ENCODE measurements around the gene CNTN6. TPM values are rescaled to one million over a fixed set of nuclear protein-coding genes. Genes with fewer than 3 reads are reported as not detected.

CNTN6 gene
- total RNA-seq = not detected

- H3K27ac Mint-ChIP-seq = no peak within 1 kb of the TSS
- peaks cover 2% of the 10 kb centered on the region for H3K9me3 Mint-ChIP-seq (ENCODE audit: low read depth)
- no peaks in the 10 kb centered on the region for H3K36me3 Mint-ChIP-seq (ENCODE audit: low read depth)
- DNase-seq (no peak), ATAC-seq (no peak)
- H3K4me3 Mint-ChIP-seq = no peak within 1 kb of the TSS
- ChIA-PET POLR2A (no interaction called here), CTCF (no interaction called here)
- H3K27me3 Mint-ChIP-seq = no peaks in the 10 kb centered on the region
- no peaks in the 10 kb centered on the region for H3K4me1 Mint-ChIP-seq
- intact Hi-C loops (cut with DNase I, micrococcal nuclease) = no loop called here
Observed at GRCh38 chr3:1092771-1093170, at the start of gene CNTN6. Gene CNTN6, plus strand, starts transcription at chr3:1093024. Its CDS starts 54,985 bp downstream, at chr3:1148009.

- CTCF ChIA-PET = no interaction called here
- Mint-ChIP-seq H3K4me1 (no peaks in the 10 kb centered on the region), H3K36me3 (ENCODE audit: low read depth) (no peaks in the 10 kb centered on the region), H3K4me3 (no peak overlapping the region), H3K27me3 (no peaks in the 10 kb centered on the region), H3K9me3 (ENCODE audit: low read depth) (peaks cover 4% of the 10 kb centered on the region), H3K27ac (no peak overlapping the region)
- intact Hi-C loops (cut with DNase I, micrococcal nuclease) = no loop called here
- POLR2A ChIA-PET = no interaction called here
- ATAC-seq (no peak), DNase-seq (no peak)
Observed at GRCh38 chr3:1048558-1048957, 44.3 kb upstream of the CNTN6 start.

GRCh38 chr3:1055870-1056269, 37.0 kb upstream of the CNTN6 start:
- no peak overlapping the region for H3K4me3 Mint-ChIP-seq
- no peaks in the 10 kb centered on the region for H3K36me3 Mint-ChIP-seq (ENCODE audit: low read depth)
- H3K27me3 Mint-ChIP-seq = no peaks in the 10 kb centered on the region
- CTCF ChIA-PET = no interaction called here
- no peaks in the 10 kb centered on the region for H3K4me1 Mint-ChIP-seq
- no peaks in the 10 kb centered on the region for H3K9me3 Mint-ChIP-seq (ENCODE audit: low read depth)
- intact Hi-C loops (cut with DNase I, micrococcal nuclease) = no loop called here
- no peak for DNase-seq
- POLR2A ChIA-PET = no interaction called here
- no peak overlapping the region for H3K27ac Mint-ChIP-seq
- ATAC-seq = no peak

GRCh38 chr3:1056744-1057143, 36.1 kb upstream of the CNTN6 start:
- ChIA-PET POLR2A (no interaction called here), CTCF (no interaction called here)
- ATAC-seq (no peak), DNase-seq (no peak)
- Mint-ChIP-seq H3K27me3 (no peaks in the 10 kb centered on the region), H3K9me3 (ENCODE audit: low read depth) (no peaks in the 10 kb centered on the region), H3K4me3 (no peak overlapping the region), H3K27ac (no peak overlapping the region), H3K4me1 (no peaks in the 10 kb centered on the region), H3K36me3 (ENCODE audit: low read depth) (no peaks in the 10 kb centered on the region)
- intact Hi-C loops (cut with DNase I, micrococcal nuclease) = no loop called here

GRCh38 chr3:1057436-1057835, 35.4 kb upstream of the CNTN6 start:
- ChIA-PET POLR2A (no interaction called here), CTCF (no interaction called here)
- Mint-ChIP-seq H3K27me3 (no peaks in the 10 kb centered on the region), H3K4me3 (no peak overlapping the region), H3K9me3 (ENCODE audit: low read depth) (no peaks in the 10 kb centered on the region), H3K36me3 (ENCODE audit: low read depth) (no peaks in the 10 kb centered on the region), H3K27ac (no peak overlapping the region), H3K4me1 (no peaks in the 10 kb centered on the region)
- intact Hi-C loops (cut with DNase I, micrococcal nuclease) = no loop called here
- ATAC-seq (no peak), DNase-seq (no peak)

GRCh38 chr3:1068985-1069384, 23.8 kb upstream of the CNTN6 start:
- Mint-ChIP-seq H3K9me3 (ENCODE audit: low read depth) (peaks cover 2% of the 10 kb centered on the region), H3K4me1 (no peaks in the 10 kb centered on the region), H3K36me3 (ENCODE audit: low read depth) (no peaks in the 10 kb centered on the region), H3K4me3 (no peak overlapping the region), H3K27ac (no peak overlapping the region), H3K27me3 (no peaks in the 10 kb centered on the region)
- DNase-seq (no peak), ATAC-seq (no peak)
- intact Hi-C loops (cut with DNase I, micrococcal nuclease) = no loop called here
- ChIA-PET POLR2A (no interaction called here), CTCF (no interaction called here)

GRCh38 chr3:1072041-1072440, 20.8 kb upstream of the CNTN6 start:
- peaks cover 2% of the 10 kb centered on the region for H3K9me3 Mint-ChIP-seq (ENCODE audit: low read depth)
- H3K4me3 Mint-ChIP-seq = no peak overlapping the region
- H3K27me3 Mint-ChIP-seq = no peaks in the 10 kb centered on the region
- intact Hi-C loops (cut with DNase I, micrococcal nuclease) = no loop called here
- H3K4me1 Mint-ChIP-seq = no peaks in the 10 kb centered on the region
- no peaks in the 10 kb centered on the region for H3K36me3 Mint-ChIP-seq (ENCODE audit: low read depth)
- no peak for ATAC-seq
- ChIA-PET CTCF (no interaction called here), POLR2A (no interaction called here)
- no peak overlapping the region for H3K27ac Mint-ChIP-seq
- DNase-seq = no peak

GRCh38 chr3:1079662-1080061, 13.2 kb upstream of the CNTN6 start:
- intact Hi-C loops (cut with DNase I, micrococcal nuclease) = no loop called here
- no peak overlapping the region for H3K4me3 Mint-ChIP-seq

GRCh38 chr3:1082108-1082507, 10.7 kb upstream of the CNTN6 start:
- Mint-ChIP-seq H3K9me3 (ENCODE audit: low read depth) (no peaks in the 10 kb centered on the region), H3K27ac (no peak overlapping the region), H3K36me3 (ENCODE audit: low read depth) (no peaks in the 10 kb centered on the region), H3K27me3 (no peaks in the 10 kb centered on the region), H3K4me3 (no peak overlapping the region), H3K4me1 (no peaks in the 10 kb centered on the region)
- peak; percentile 9 for DNase-seq
- no peak for ATAC-seq
- POLR2A ChIA-PET = no interaction called here
- intact Hi-C loops (cut with DNase I, micrococcal nuclease) = no loop called here
- CTCF ChIA-PET = no interaction called here

More at GRCh38 chr3:1079662-1080061, 13.2 kb upstream of the CNTN6 start:
- ATAC-seq = no peak
- Mint-ChIP-seq H3K27me3 (no peaks in the 10 kb centered on the region), H3K36me3 (ENCODE audit: low read depth) (no peaks in the 10 kb centered on the region), H3K4me1 (no peaks in the 10 kb centered on the region), H3K27ac (no peak overlapping the region), H3K9me3 (ENCODE audit: low read depth) (no peaks in the 10 kb centered on the region)
- ChIA-PET POLR2A (no interaction called here), CTCF (no interaction called here)
- DNase-seq = no peak

GRCh38 chr3:1087066-1087560, 5.7 kb upstream of the CNTN6 start:
- no peaks in the 10 kb centered on the region for H3K9me3 Mint-ChIP-seq (ENCODE audit: low read depth)
- intact Hi-C loops (cut with DNase I, micrococcal nuclease) = no loop called here
- no peak overlapping the region for H3K4me3 Mint-ChIP-seq
- POLR2A ChIA-PET = no interaction called here
- no peak overlapping the region for H3K27ac Mint-ChIP-seq
- no peak for ATAC-seq
- H3K36me3 Mint-ChIP-seq (ENCODE audit: low read depth) = no peaks in the 10 kb centered on the region
- CTCF ChIA-PET = no interaction called here
- no peaks in the 10 kb centered on the region for H3K4me1 Mint-ChIP-seq
- DNase-seq = no peak
- H3K27me3 Mint-ChIP-seq = no peaks in the 10 kb centered on the region

GRCh38 chr3:1088503-1088902, 4.3 kb upstream of the CNTN6 start:
- Mint-ChIP-seq H3K4me3 (no peak overlapping the region), H3K36me3 (ENCODE audit: low read depth) (no peaks in the 10 kb centered on the region), H3K27ac (no peak overlapping the region), H3K27me3 (no peaks in the 10 kb centered on the region), H3K9me3 (ENCODE audit: low read depth) (peaks cover 2% of the 10 kb centered on the region), H3K4me1 (no peaks in the 10 kb centered on the region)
- POLR2A ChIA-PET = no interaction called here
- intact Hi-C loops (cut with DNase I, micrococcal nuclease) = no loop called here
- CTCF ChIA-PET = interaction anchor here (0.6 kb wide), 1 partner anchor 586 kb away, joined by 3 read pairs; no protein-coding TSS in a partner anchor
- ATAC-seq (no peak), DNase-seq (no peak)

GRCh38 chr3:1091286-1091685, 1.5 kb upstream of the CNTN6 start:
- Mint-ChIP-seq H3K27ac (no peak overlapping the region), H3K36me3 (ENCODE audit: low read depth) (no peaks in the 10 kb centered on the region), H3K4me1 (no peaks in the 10 kb centered on the region), H3K27me3 (no peaks in the 10 kb centered on the region), H3K9me3 (ENCODE audit: low read depth) (peaks cover 2% of the 10 kb centered on the region), H3K4me3 (no peak overlapping the region)
- no peak for DNase-seq
- CTCF ChIA-PET = no interaction called here
- intact Hi-C loops (cut with DNase I, micrococcal nuclease) = no loop called here
- ATAC-seq = no peak
- POLR2A ChIA-PET = no interaction called here

GRCh38 chr3:1092061-1092460, 763 bp upstream of the CNTN6 start:
- no peak overlapping the region for H3K27ac Mint-ChIP-seq
- CTCF ChIA-PET = no interaction called here

More at GRCh38 chr3:1092061-1092460, 763 bp upstream of the CNTN6 start:
- Mint-ChIP-seq H3K36me3 (ENCODE audit: low read depth) (no peaks in the 10 kb centered on the region), H3K4me1 (no peaks in the 10 kb centered on the region), H3K4me3 (no peak overlapping the region), H3K9me3 (ENCODE audit: low read depth) (peaks cover 2% of the 10 kb centered on the region), H3K27me3 (no peaks in the 10 kb centered on the region)
- ATAC-seq (no peak), DNase-seq (no peak)
- POLR2A ChIA-PET = no interaction called here
- intact Hi-C loops (cut with DNase I, micrococcal nuclease) = no loop called here

Measured in activated CD4-positive, alpha-beta T cell treated with anti-CD3 and anti-CD28 coated beads for 36 hours (primary cell).